ENCODE data around the gene RSPH1. TPM values are rescaled to one million over a fixed set of nuclear protein-coding genes. Genes with fewer than 3 reads are reported as not detected.

RSPH1 gene
- polyA plus RNA-seq (ENCODE audit: insufficient read depth in 1 of 5, insufficient read length in 5 of 5, low replicate concordance in 1 of 5) = 10 to 100 TPM in 4 of 5 donors, 1 to 10 TPM in 1; 4.4 to 28.3 (median 17.4) TPM
- long read RNA-seq, donor 1, transcript RSPH1-201 (9 exons, 1,430 nt) = major isoform, 5 of 24 reads
- long read RNA-seq, donor 1, partial matches to known transcripts = 17 of 24 reads
- long read RNA-seq, donor 1, other reads (novel, unspliced or antisense) = 0 of 24 reads
- long read RNA-seq, donor 2, partial matches to known transcripts = 0 of 1 reads
- long read RNA-seq, donor 2, other reads (novel, unspliced or antisense) = 0 of 1 reads
- long read RNA-seq, donor 3, partial matches to known transcripts = 0 of 1 reads
- long read RNA-seq, donor 3, other reads (novel, unspliced or antisense) = 0 of 1 reads
- long read RNA-seq, donor 4, partial matches to known transcripts = 0 of 2 reads
- long read RNA-seq, donor 4, other reads (novel, unspliced or antisense) = 0 of 2 reads
- long read RNA-seq, donor 5, partial matches to known transcripts = 0 of 1 reads
- long read RNA-seq, donor 5, other reads (novel, unspliced or antisense) = 0 of 1 reads
- long read RNA-seq, donor 6, partial matches to known transcripts = 6 of 10 reads
- long read RNA-seq, donor 6, other reads (novel, unspliced or antisense) = 0 of 10 reads
- long read RNA-seq, donor 7, partial matches to known transcripts = 5 of 9 reads
- long read RNA-seq, donor 7, other reads (novel, unspliced or antisense) = 0 of 9 reads
- long read RNA-seq, donor 8 = 0 reads

DNA sequence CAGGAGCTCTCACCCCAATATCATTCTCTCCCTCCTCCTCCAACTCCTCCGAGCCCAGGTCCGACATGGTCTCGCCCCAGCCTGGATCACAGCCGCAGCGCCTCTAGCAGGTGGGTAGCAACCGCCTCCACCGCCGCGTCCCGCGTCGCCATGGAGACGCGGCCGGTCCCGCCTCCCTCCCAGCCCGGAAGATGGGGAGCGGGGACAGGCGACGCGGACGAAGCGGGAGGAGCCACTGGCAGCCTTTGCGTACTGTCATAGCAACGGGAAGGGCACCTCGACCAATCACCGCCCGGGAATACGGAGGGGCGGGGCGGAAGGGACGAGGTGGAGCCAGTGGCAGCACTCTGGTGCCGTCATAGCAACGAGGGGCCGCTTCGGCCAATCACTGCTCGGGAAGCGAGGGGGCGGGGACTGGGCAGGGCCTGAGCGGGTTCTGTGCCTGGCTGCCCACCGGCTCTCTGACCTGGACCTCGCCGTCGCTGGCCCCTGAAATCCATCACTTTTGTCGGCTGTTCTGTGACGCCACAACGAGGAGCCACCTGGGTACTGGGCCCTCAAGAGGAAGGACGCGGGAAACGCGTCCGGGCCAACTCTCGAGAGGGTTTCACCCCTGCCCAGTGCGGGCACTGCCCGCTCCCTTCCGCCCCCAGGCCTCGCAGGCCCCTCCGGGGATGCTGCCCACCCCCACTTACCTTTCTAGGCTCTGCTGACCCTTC, at the start of gene RSPH1:
Gene RSPH1 (minus strand): TSS at position 105 of the 719 bp plus-strand sequence. CDS start 38 bp downstream, at position 67.
- DNase-seq = peak; percentile 98 to 99

GRCh38 chr21:42545745-42546144, 49.7 kb upstream of the RSPH1 start:
- DNase-seq = no peak

- no peak for DNase-seq
Observed at GRCh38 chr21:42545317-42545716, 49.3 kb upstream of the RSPH1 start.

DNA sequence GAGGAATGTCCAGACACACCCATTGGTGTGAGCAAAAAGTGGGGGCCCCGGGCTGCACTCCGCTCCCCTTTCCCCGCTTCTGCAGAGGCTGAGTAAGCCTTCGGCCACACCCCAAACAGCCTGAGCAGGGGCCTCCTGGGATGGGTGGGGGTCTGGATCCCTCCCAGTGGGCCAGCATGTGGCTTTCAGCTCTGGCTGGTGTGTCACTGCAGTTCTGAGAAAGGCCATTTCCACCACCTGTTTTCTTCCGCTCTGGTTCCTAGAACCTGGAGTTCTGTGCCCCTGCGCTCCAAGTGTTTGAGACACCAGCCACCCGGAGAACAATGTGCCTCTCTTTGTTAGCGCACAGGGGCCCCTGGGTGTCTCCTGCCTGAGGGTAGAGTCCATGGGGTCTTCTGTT, 48.5 kb upstream of the RSPH1 start:
- no peak for DNase-seq

DNA sequence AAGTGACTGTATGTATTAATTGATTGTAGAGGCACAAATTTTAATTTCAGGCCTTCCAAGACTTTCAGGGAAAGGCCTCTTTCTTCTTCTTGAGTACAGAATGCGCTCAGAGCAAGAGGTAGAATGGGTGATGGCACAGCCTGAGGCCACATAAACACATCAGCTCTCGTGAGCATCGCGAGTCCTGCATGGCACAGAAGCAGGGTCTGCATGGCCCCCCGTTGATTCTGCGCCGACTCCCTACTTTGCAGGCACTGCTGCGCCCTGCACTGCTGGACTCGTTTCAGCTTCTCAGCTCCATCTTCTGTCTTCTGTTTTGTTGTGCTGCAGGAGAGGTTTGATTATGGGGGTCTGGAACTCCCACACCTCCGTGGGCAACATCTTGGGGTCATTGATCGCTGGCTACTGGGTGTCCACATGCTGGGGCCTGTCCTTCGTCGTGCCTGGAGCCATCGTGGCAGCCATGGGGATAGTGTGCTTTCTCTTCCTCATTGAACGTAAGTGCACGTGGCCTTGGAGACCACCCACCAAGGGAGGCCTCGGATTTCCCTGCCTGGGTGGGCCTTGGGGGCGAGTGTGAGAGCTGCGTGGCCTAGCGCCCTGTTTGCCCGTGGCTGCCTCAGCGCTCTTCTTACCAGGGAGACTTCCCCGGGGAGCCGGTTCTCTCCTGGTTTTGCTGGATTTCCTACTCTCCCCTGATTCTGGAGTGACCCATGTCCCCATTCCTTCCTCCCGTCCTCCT, 47.3 kb upstream of the RSPH1 start:
- DNase-seq = no peak

DNA sequence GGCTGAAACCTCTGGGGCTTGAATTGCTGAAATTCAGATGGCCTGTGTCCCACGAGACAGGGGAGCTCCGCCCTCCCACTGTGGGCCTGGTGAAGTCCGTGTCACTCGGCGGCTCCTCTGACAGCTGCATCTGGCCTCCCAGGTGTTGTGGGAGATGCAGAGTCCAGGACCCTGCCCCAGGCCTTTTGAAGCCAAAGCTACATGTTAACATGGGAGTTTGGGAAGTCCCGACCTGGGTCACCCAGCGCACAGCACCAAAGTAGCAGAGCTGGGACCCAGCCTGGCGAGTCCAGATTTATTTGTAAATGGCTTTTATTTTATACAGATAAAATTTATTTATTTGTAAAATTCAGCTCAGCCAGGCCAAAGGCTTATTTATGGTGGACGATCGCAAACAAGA, 46.6 kb upstream of the RSPH1 start:
- no peak for DNase-seq

DNA sequence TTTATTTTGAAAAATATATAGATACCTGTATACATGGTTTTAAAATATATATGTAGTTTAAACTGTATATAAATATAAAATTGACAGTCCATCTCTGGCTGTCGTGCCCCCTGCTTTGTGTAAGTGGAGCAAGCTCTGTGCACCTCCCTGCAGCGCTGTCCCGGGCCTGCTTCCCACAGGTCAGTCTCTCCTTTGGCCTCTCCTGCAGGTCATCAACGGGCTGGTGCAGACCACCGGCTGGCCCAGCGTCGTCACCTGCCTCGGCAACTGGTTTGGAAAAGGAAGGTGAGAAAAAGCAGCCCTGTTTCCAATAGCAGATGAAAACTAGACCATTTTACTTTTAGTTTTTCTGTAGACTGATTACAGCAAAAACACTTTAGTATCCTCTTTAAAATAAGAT, 46.2 kb upstream of the RSPH1 start:
- no peak for DNase-seq

- DNase-seq = no peak
Observed at GRCh38 chr21:42541618-42542017, 45.6 kb upstream of the RSPH1 start.

DNA sequence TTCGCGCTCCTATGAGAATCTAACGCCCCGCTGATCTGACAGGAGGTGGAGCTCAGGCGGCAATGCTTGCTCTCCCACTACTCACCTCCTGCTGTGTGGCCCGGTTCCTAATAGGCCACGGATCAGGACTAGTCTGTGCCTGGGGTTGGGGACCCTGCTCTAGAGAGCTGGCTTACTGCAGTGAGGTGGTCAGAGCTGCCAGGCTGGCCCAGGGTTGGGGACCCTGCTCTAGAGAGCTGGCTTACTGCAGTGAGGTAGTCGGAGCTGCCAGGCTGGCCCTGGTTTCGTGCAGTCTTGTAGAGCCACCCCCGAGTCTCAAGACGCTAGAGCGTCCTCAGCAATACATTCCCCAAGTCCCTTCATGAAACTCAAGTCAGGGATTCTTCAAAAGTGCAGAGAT, 45.1 kb upstream of the RSPH1 start:
- DNase-seq = no peak

DNA sequence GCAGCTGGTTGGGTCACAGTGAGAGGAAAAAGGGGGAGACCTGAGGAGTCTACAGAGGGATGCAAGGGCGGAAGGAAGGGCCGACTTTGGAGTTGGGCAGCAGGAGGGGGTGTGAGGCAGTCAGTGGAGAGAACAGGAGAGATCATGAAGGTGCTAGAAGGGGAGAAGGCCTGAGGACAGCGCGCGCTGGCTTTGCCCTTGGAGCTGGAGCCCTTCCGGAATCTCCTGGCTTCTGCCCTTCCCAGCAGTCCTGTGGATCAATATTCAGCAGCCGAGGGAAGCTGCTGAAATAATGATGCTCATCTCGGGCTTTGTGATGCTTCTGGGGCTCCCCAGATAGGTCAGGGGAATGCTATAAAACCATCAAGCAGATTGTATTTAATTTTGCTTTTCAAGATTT, 44.4 kb upstream of the RSPH1 start:
- DNase-seq = no peak

GRCh38 chr21:42539931-42540343, 43.9 kb upstream of the RSPH1 start:
- DNase-seq = no peak

DNA sequence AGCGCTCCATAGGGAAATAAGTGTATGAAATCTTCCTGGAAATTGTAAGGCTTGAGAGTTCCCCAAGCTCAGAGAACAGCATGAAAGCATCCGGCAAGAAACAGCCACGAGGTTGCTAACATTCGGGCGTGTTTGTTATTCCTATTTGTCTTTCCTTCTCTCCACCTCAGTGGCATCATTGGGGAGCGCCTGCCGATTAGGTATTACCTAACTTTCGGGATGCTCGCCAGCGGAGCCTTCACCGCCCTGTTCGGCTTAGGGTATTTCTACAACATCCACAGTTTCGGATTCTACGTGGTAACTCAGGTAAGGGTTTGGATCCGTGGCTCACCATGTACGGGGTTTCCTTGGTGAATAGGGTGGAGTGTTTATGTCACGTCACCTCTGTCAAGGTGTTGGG, 43.3 kb upstream of the RSPH1 start:
- no peak for DNase-seq

GRCh38 chr21:42538479-42539275, 42.7 kb upstream of the RSPH1 start:
- no peak for DNase-seq

DNA sequence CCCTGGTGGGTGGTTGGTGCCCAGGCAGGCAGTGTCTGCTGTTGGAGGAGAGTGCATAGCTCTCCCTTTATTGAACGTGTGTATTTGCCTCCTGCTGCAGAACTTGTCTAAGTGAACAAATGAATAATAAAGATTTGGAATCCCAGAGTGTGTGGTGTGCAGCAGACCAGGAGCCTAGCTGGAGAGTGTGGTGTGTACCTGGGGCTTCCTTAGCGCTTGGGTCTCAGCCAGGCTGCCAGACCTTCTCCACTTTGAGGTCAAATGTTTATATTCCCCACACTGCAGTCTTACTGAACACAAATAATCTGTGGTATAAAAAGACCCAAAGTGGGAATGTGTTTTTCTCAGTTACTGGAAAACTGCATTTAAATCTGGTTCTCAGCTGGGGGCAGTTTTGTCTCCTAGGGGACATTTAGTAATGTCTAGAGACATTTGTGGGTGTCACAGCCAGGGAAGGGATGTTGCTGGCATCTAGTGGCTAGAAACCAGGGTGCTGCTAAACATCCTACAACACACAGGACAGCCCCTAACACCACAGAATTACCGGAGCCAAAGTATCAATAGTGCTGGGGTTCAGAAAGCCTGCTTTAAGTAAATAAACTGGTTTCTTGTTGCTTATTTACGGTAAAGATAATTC, 41.2 kb upstream of the RSPH1 start:
- DNase-seq = no peak

- no peak for DNase-seq
Observed at GRCh38 chr21:42536601-42537000, 40.6 kb upstream of the RSPH1 start.

GRCh38 chr21:42535602-42536171, 39.7 kb upstream of the RSPH1 start:
- no peak for DNase-seq

GRCh38 chr21:42534421-42535378, 38.7 kb upstream of the RSPH1 start:
- no peak for DNase-seq

GRCh38 chr21:42533963-42534355, 37.9 kb upstream of the RSPH1 start:
- DNase-seq = no peak
